Left hindlimb (tissue), 1 donor: ENCODE data around the gene LMO7.

Source experiments
- DNase-seq: peaks from one replicate; pipeline ENCODE4 v3.0.0-alpha.2; 2018

Gene LMO7

DNA sequence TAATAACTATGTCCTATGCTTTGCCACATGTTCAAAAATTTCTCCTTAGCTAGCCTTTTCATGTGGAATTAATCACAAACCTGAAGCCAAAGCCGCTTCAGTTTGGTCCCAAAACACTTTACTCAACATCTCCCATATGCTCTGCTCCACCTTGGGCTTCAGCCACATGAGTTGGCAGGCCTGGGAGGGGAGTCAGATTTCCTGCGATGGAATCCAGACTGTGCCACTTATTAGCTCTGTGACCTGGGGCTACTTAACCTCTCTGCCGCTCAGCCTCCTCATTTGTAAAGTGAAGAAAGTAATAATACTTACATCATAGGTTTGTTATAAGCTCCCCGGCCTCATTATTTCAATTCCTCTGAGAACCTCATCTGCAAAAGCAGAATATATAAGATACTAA is 272.0 kb downstream of the LMO7 start:
- peak; percentile 73 for DNase-seq
